HepG2 (cell line): ENCODE measurements around the gene BTBD19. TPM values are rescaled to one million over a fixed set of nuclear protein-coding genes. Genes with fewer than 3 reads are reported as not detected.

Experiments
- FOXA3 ChIP-seq: IDR thresholded peaks from 2 replicates; pipeline ENCODE4 v1.6.1; 2016; ENCODE audit warnings: missing genetic modification reagents, missing compliant biosample characterization
- IRF2 ChIP-seq: IDR thresholded peaks from 2 replicates; pipeline ENCODE4 v1.6.1; 2018; ENCODE audit warnings: missing genetic modification reagents, missing compliant biosample characterization
- NFKBIZ ChIP-seq: IDR thresholded peaks from 2 replicates; pipeline ENCODE4 v1.6.1; 2018; ENCODE audit warnings: missing genetic modification reagents, missing compliant biosample characterization
- NR2C2 ChIP-seq: sonication (generic); formaldehyde crosslinking; IDR thresholded peaks from 2 replicates; pipeline ENCODE4 v1.4.0; 2020; ENCODE audit warnings: missing genetic modification reagents, mild to moderate bottlenecking, moderate library complexity, borderline replicate concordance
- SMARCC2 ChIP-seq: fragments of 450-650 bp; IDR thresholded peaks from 2 replicates; pipeline ENCODE4 v1.6.1; 2017; ENCODE audit warnings: antibody characterized with exemption, mild to moderate bottlenecking
- SUZ12 ChIP-seq: fragments of 150-350 bp; IDR thresholded peaks from 2 replicates; pipeline ENCODE4 v1.6.1; 2014; ENCODE audit warnings: low read depth, low read length
- TOE1 ChIP-seq: sonication (generic); formaldehyde crosslinking; IDR thresholded peaks from 2 replicates; pipeline ENCODE4 v1.4.0; 2020; ENCODE audit warnings: mild to moderate bottlenecking, missing genetic modification reagents
- ZC3H13 ChIP-seq: sonication (generic); formaldehyde crosslinking; IDR thresholded peaks from 2 replicates; pipeline ENCODE4 v1.8.1; 2023; ENCODE audit warnings: mild to moderate bottlenecking, missing genetic modification reagents, moderate library complexity
- ZMYM2 ChIP-seq: sonication (generic); formaldehyde crosslinking; IDR thresholded peaks from 2 replicates; pipeline ENCODE4 v1.8.0; 2022; ENCODE audit warnings: mild to moderate bottlenecking, missing genetic modification reagents
- ZNF17 ChIP-seq: sonication (generic); formaldehyde crosslinking; IDR thresholded peaks from 2 replicates; pipeline ENCODE4 v1.5.0; 2020; ENCODE audit warnings: mild to moderate bottlenecking, missing genetic modification reagents
- ZNF234 ChIP-seq: sonication (generic); formaldehyde crosslinking; conservative IDR thresholded peaks from 2 replicates; pipeline ENCODE4 v1.5.1; 2020; ENCODE audit warnings: mild to moderate bottlenecking, missing genetic modification reagents
- ZNF460 ChIP-seq: sonication (generic); formaldehyde crosslinking; IDR thresholded peaks from 2 replicates; pipeline ENCODE4 v1.5.1; 2020; ENCODE audit warnings: missing genetic modification reagents, mild to moderate bottlenecking, borderline replicate concordance
- ZNF749 ChIP-seq: sonication (generic); formaldehyde crosslinking; IDR thresholded peaks from 2 replicates; pipeline ENCODE4 v1.8.0; 2022; ENCODE audit warnings: mild to moderate bottlenecking, missing genetic modification reagents, moderate library complexity, borderline replicate concordance
- ZNF790 ChIP-seq: sonication (generic); formaldehyde crosslinking; IDR thresholded peaks from 2 replicates; pipeline ENCODE4 v1.8.0; 2022; ENCODE audit warnings: missing genetic modification reagents, mild to moderate bottlenecking, borderline replicate concordance
- polyA plus RNA-seq, 8 experiments: library from polyadenylated mRNA; depleted of rRNA in 3 of 8; stranded (reverse) in 7 of 8; unstranded in 1 of 8; fragments of >200 nt; fragmentation: Illumina TruSeq in 4 of 8; extraction: Trizol in 4 of 8; gene quantifications; 2 replicates each; pipeline versions ENCODE4 v1.2.1 to v1.2.3, GENCODE V29; 2011 to 2016; ENCODE audit warnings: low read depth in 4 of 8, missing spikeins in 1 of 8, mixed read lengths in 1 of 8; ENCODE audit not compliant: insufficient read depth in 1 of 8
- total RNA-seq, 5 experiments: library from RNA; depleted of rRNA; stranded (reverse); fragments of >200 nt; fragmentation: Illumina TruSeq; extraction: Trizol; gene quantifications; 2 replicates each; pipeline ENCODE4 v1.2.3, GENCODE V29; 2016; ENCODE audit warnings: low read depth in 1 of 5
- TF ChIP-seq, protein P1 (sequence below): sonication (generic); formaldehyde crosslinking; IDR thresholded peaks from 2 replicates; pipeline ENCODE4 v1.4.0; 2020; ENCODE audit warnings: mild to moderate bottlenecking, missing genetic modification reagents
- TF ChIP-seq, protein P2 (sequence below): sonication (generic); formaldehyde crosslinking; IDR thresholded peaks from 2 replicates; pipeline ENCODE4 v1.8.1; 2023; ENCODE audit warnings: missing genetic modification reagents, inconsistent platforms, borderline replicate concordance
- TF ChIP-seq, protein P3 (sequence below): sonication (generic); formaldehyde crosslinking; IDR thresholded peaks from 2 replicates; pipeline ENCODE4 v1.5.0; 2020; ENCODE audit warnings: mild to moderate bottlenecking, missing genetic modification reagents
- TF ChIP-seq, protein P4 (sequence below): sonication (generic); formaldehyde crosslinking; IDR thresholded peaks from 2 replicates; pipeline ENCODE4 v1.5.1; 2020; ENCODE audit warnings: missing genetic modification reagents, mild to moderate bottlenecking, borderline replicate concordance

Gene BTBD19
- total and polyA plus RNA-seq, 2 of the 13 experiments (the other 11 are each of a cell fraction or from before 2014, with no cell fraction given), result 2.7 to 6.7 TPM

DNA sequence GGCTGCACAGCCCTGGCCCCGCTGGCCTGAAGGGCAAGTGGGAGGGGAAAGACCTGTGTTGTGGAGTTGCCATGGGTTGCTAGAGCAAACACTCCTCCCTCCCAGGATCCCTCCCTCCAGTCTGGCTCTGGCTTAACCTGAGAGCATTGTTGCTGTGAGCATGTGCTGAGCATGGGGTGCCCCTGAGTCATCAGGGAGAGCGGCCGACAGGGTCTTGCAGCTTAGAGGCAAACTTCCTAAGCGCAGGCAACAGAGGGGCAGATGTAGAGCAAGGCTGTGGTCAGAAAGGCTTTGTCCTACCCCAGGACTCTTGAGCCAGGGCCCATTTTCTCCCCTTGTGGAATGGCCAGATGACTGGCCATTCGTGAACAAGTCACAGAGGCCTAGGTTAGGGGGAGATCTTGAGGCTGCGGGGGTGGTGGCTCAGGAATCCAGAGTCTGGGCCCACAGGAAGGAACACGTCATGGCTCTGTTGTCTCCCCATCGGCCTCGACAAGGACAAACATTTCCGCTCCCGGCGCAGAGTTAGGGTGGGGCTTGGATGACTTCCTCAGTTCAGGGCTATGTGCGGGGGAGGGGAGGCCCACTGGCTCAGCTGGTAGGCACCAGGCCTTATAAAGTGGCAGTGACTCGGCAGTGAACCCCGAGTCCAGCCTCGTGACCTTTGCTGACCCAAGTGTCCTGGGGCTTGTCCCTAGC, 810 bp upstream of the BTBD19 start (continued):
- TF ChIP-seq, protein P1, sequence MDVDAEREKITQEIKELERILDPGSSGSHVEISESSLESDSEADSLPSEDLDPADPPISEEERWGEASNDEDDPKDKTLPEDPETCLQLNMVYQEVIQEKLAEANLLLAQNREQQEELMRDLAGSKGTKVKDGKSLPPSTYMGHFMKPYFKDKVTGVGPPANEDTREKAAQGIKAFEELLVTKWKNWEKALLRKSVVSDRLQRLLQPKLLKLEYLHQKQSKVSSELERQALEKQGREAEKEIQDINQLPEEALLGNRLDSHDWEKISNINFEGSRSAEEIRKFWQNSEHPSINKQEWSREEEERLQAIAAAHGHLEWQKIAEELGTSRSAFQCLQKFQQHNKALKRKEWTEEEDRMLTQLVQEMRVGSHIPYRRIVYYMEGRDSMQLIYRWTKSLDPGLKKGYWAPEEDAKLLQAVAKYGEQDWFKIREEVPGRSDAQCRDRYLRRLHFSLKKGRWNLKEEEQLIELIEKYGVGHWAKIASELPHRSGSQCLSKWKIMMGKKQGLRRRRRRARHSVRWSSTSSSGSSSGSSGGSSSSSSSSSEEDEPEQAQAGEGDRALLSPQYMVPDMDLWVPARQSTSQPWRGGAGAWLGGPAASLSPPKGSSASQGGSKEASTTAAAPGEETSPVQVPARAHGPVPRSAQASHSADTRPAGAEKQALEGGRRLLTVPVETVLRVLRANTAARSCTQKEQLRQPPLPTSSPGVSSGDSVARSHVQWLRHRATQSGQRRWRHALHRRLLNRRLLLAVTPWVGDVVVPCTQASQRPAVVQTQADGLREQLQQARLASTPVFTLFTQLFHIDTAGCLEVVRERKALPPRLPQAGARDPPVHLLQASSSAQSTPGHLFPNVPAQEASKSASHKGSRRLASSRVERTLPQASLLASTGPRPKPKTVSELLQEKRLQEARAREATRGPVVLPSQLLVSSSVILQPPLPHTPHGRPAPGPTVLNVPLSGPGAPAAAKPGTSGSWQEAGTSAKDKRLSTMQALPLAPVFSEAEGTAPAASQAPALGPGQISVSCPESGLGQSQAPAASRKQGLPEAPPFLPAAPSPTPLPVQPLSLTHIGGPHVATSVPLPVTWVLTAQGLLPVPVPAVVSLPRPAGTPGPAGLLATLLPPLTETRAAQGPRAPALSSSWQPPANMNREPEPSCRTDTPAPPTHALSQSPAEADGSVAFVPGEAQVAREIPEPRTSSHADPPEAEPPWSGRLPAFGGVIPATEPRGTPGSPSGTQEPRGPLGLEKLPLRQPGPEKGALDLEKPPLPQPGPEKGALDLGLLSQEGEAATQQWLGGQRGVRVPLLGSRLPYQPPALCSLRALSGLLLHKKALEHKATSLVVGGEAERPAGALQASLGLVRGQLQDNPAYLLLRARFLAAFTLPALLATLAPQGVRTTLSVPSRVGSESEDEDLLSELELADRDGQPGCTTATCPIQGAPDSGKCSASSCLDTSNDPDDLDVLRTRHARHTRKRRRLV (CRISPR knock-in tag), result no peak; the same call in 1 of the 2 replicates
- TF ChIP-seq ZNF749, result no peak; the same call in 1 of the 2 replicates
- TF ChIP-seq ZNF17, result 0 out of 2 replicates have a peak, but pooled peaks have one; percentile 4
- no peak; the same call in 1 of the 2 replicates for TF ChIP-seq ZMYM2 (CRISPR knock-in tag)
- TF ChIP-seq ZNF790, result no peak
- peak; percentile 72 for TF ChIP-seq FOXA3 (CRISPR knock-in tag)
- TF ChIP-seq ZNF234, result no peak
- no peak for TF ChIP-seq SUZ12
- TF ChIP-seq, protein P2, sequence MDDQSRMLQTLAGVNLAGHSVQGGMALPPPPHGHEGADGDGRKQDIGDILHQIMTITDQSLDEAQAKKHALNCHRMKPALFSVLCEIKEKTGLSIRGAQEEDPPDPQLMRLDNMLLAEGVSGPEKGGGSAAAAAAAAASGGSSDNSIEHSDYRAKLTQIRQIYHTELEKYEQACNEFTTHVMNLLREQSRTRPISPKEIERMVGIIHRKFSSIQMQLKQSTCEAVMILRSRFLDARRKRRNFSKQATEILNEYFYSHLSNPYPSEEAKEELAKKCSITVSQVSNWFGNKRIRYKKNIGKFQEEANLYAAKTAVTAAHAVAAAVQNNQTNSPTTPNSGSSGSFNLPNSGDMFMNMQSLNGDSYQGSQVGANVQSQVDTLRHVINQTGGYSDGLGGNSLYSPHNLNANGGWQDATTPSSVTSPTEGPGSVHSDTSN (CRISPR knock-in tag), result no peak
- TF ChIP-seq ZNF460 (CRISPR knock-in tag), result peak; percentile 19; the same call in 1 of the 2 replicates
- TF ChIP-seq IRF2 (CRISPR knock-in tag), result 0 out of 2 replicates have a peak, but pooled peaks have one; percentile 71
- 0 out of 2 replicates have a peak, but pooled peaks have one; percentile 7 for TF ChIP-seq SMARCC2
- TF ChIP-seq, protein P3, sequence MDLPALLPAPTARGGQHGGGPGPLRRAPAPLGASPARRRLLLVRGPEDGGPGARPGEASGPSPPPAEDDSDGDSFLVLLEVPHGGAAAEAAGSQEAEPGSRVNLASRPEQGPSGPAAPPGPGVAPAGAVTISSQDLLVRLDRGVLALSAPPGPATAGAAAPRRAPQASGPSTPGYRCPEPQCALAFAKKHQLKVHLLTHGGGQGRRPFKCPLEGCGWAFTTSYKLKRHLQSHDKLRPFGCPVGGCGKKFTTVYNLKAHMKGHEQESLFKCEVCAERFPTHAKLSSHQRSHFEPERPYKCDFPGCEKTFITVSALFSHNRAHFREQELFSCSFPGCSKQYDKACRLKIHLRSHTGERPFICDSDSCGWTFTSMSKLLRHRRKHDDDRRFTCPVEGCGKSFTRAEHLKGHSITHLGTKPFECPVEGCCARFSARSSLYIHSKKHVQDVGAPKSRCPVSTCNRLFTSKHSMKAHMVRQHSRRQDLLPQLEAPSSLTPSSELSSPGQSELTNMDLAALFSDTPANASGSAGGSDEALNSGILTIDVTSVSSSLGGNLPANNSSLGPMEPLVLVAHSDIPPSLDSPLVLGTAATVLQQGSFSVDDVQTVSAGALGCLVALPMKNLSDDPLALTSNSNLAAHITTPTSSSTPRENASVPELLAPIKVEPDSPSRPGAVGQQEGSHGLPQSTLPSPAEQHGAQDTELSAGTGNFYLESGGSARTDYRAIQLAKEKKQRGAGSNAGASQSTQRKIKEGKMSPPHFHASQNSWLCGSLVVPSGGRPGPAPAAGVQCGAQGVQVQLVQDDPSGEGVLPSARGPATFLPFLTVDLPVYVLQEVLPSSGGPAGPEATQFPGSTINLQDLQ (CRISPR knock-in tag), result no peak; the same call in 1 of the 2 replicates
- TF ChIP-seq TOE1, result no peak
- TF ChIP-seq NR2C2 (CRISPR knock-in tag), result peak; percentile 58
- TF ChIP-seq, protein P4, sequence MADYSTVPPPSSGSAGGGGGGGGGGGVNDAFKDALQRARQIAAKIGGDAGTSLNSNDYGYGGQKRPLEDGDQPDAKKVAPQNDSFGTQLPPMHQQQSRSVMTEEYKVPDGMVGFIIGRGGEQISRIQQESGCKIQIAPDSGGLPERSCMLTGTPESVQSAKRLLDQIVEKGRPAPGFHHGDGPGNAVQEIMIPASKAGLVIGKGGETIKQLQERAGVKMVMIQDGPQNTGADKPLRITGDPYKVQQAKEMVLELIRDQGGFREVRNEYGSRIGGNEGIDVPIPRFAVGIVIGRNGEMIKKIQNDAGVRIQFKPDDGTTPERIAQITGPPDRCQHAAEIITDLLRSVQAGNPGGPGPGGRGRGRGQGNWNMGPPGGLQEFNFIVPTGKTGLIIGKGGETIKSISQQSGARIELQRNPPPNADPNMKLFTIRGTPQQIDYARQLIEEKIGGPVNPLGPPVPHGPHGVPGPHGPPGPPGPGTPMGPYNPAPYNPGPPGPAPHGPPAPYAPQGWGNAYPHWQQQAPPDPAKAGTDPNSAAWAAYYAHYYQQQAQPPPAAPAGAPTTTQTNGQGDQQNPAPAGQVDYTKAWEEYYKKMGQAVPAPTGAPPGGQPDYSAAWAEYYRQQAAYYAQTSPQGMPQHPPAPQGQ (CRISPR knock-in tag), result 0 out of 2 replicates have a peak, but pooled peaks have one; percentile 35
- TF ChIP-seq NFKBIZ (CRISPR knock-in tag), result no peak
- peak; percentile 39; the same call in 1 of the 2 replicates for TF ChIP-seq ZC3H13 (CRISPR knock-in tag)
